ENCODE results near the gene ARVCF.

- TF ChIP-seq POLR2A (IDR thresholded peaks at IDR 0.05; ENCODE audit: low read depth) (no peak), CTCF (IDR thresholded peaks at IDR 0.05) (no peak)
Measured at GRCh38 chr22:20035375-20036083, 18.9 kb upstream of the ARVCF start.

All from esophagus muscularis mucosa (tissue), 3 donors.